Thyroid gland (tissue), 4 donors: ENCODE data around the gene TSSK1B. TPM values are rescaled to one million over a fixed set of nuclear protein-coding genes. Genes with fewer than 3 reads are reported as not detected.

ENCODE experiments used
- DNase-seq, 2 donors: peaks; one replicate each; pipeline ENCODE4 v3.0.0-alpha.2; 2019
- H3K27ac ChIP-seq, 3 donors: fragments of 200-600 bp; sonication (generic); 1 replicate in 2 of 3; 2 replicates in 1 of 3; pipeline ENCODE4 v1.5.1; 2016 to 2019; ENCODE audit warnings: mild to moderate bottlenecking in 1 of 3, moderate library complexity in 1 of 3
- H3K27me3 ChIP-seq: fragments of 200-600 bp; sonication (generic); one replicate; pipeline ENCODE4 v1.5.1; 2019
- H3K36me3 ChIP-seq, 2 donors: fragments of 200-600 bp; sonication (generic); one replicate each; pipeline ENCODE4 v1.5.1; 2016 to 2019
- H3K4me1 ChIP-seq, 2 donors: fragments of 200-600 bp; sonication (generic); one replicate each; pipeline ENCODE4 v1.5.1; 2017 to 2019
- H3K4me3 ChIP-seq, 3 donors: fragments of 200-600 bp; sonication (generic); replicated peaks in 1 of 3; 1 replicate in 2 of 3; 2 replicates in 1 of 3; pipeline ENCODE4 v1.5.1; 2016; ENCODE audit warnings: mild to moderate bottlenecking in 1 of 3
- H3K9me3 ChIP-seq: fragments of 200-600 bp; sonication (generic); one replicate; pipeline ENCODE4 v1.5.1; 2017
- CTCF ChIP-seq, 6 experiments: fragments of 200-600 bp in 3 of 6; fragments of 450-650 bp in 3 of 6; sonication (generic) in 3 of 6; IDR thresholded peaks; one replicate each; pipeline ENCODE4 v1.5.1; 2016 to 2019; ENCODE audit warnings: antibody characterized with exemption in 6 of 6, mild to moderate bottlenecking in 2 of 6, inconsistent platforms in 1 of 6, moderate library complexity in 1 of 6
- POLR2A ChIP-seq, 2 donors: fragments of 450-650 bp; IDR thresholded peaks; one replicate each; pipeline ENCODE4 v1.6.1; 2017; ENCODE audit warnings: antibody characterized with exemption in 2 of 2, mild to moderate bottlenecking in 2 of 2, moderate library complexity in 1 of 2
- WGBS, 2 donors: methylation state at CpG; one replicate each; pipeline ENCODE4 v1.1.5; 2017; 5-methylcytosine and 5-hydroxymethylcytosine counted together
- intact Hi-C: fragments of 100-400 bp; cut with DNase I; formaldehyde crosslinking; loops from one replicate; pipeline ENCODE4 v1.15.1; 2023
- total RNA-seq, 4 donors: library from RNA; depleted of rRNA; stranded (reverse); fragments of >200 nt; gene quantifications; one replicate each; pipeline ENCODE4 v1.2.3, GENCODE V29; 2016

Gene TSSK1B
- total RNA-seq, 4 donors from 2014 or later = 0.25 to 0.40 TPM; not detected in 2

- H3K4me3 ChIP-seq = no peak overlapping the region
- H3K27me3 ChIP-seq = no peaks in the 10 kb centered on the region
- no peak for DNase-seq
- intact Hi-C loops = no loop called here
- H3K27ac ChIP-seq = no peak overlapping the region
- 95 to 97% methylated on average over 15 to 21 of the region's 21 CpGs for WGBS, 2 donors
- TF ChIP-seq POLR2A (IDR thresholded peaks at IDR 0.05) = no peak
- TF ChIP-seq CTCF (IDR thresholded peaks at IDR 0.05) = no peak
- no peaks in the 10 kb centered on the region for H3K4me1 ChIP-seq
- H3K36me3 ChIP-seq = no peaks in the 10 kb centered on the region
- H3K9me3 ChIP-seq = no peaks in the 10 kb centered on the region
Measured at GRCh38 chr5:113433071-113433470, 1.7 kb downstream of the TSSK1B start.

- no peaks in the 10 kb centered on the region for H3K27me3 ChIP-seq
- no peak overlapping the region for H3K4me3 ChIP-seq
- no peak for DNase-seq
- H3K27ac ChIP-seq = no peak overlapping the region
- WGBS, 2 donors = 74 to 82% methylated on average over 3 of the region's 3 CpGs
- no peaks in the 10 kb centered on the region for H3K36me3 ChIP-seq
- no peaks in the 10 kb centered on the region for H3K9me3 ChIP-seq
- no peaks in the 10 kb centered on the region for H3K4me1 ChIP-seq
- TF ChIP-seq POLR2A (IDR thresholded peaks at IDR 0.05) (no peak), CTCF (IDR thresholded peaks at IDR 0.05) (no peak)
- intact Hi-C loops = no loop called here
Measured at GRCh38 chr5:113427871-113428574, 6.8 kb downstream of the TSSK1B start.

GRCh38 chr5:113425909-113426308 lies 8.9 kb downstream of the TSSK1B start:
- Histone ChIP-seq H3K27me3 (no peaks in the 10 kb centered on the region), H3K9me3 (no peaks in the 10 kb centered on the region), H3K27ac (no peak overlapping the region), H3K4me1 (no peaks in the 10 kb centered on the region), H3K4me3 (no peak overlapping the region), H3K36me3 (no peaks in the 10 kb centered on the region)
- 91 to 98% methylated on average over 3 of the region's 3 CpGs for WGBS, 2 donors
- intact Hi-C loops = no loop called here
- DNase-seq = no peak
- TF ChIP-seq CTCF (IDR thresholded peaks at IDR 0.05) (no peak), POLR2A (IDR thresholded peaks at IDR 0.05) (no peak)

- no peak for DNase-seq
- WGBS, 2 donors = 72 to 84% methylated on average over 2 of the region's 2 CpGs
Measured at GRCh38 chr5:113421693-113422092, 13.1 kb downstream of the TSSK1B start.

More at GRCh38 chr5:113421693-113422092, 13.1 kb downstream of the TSSK1B start:
- no peaks in the 10 kb centered on the region for H3K9me3 ChIP-seq
- no peaks in the 10 kb centered on the region for H3K36me3 ChIP-seq
- no peak for TF ChIP-seq CTCF (IDR thresholded peaks at IDR 0.05)
- TF ChIP-seq POLR2A (IDR thresholded peaks at IDR 0.05) = no peak
- no peak overlapping the region for H3K27ac ChIP-seq
- no peak overlapping the region for H3K4me3 ChIP-seq
- no peaks in the 10 kb centered on the region for H3K4me1 ChIP-seq
- no peaks in the 10 kb centered on the region for H3K27me3 ChIP-seq
- intact Hi-C loops = no loop called here
